GM12878 (cell line): ENCODE measurements around the gene DNAH8. TPM values are rescaled to one million over a fixed set of nuclear protein-coding genes. Genes with fewer than 3 reads are reported as not detected.

ENCODE experiments used
- ATAC-seq: fragments of 200-7000 bp; cut with Tn5 transposase; 3 replicates; pipeline ENCODE4 v1.9.1; 2020; ENCODE audit warnings: mild to moderate bottlenecking, moderate library complexity
- BruUV-seq: library from RNA; stranded (reverse); fragments of 400-500 nt; replicated peaks from 2 replicates; lab custom pipeline; 2021; lab: Mats Ljungman, UMichigan
- CTCF ChIA-PET: fragments of 300-600 bp; sonication (Branson Sonifier 250); formaldehyde crosslinking; extraction: SDS; loops from one replicate; lab custom pipeline; 2021; ENCODE audit warnings: inconsistent platforms; lab: Yijun Ruan, JAX
- POLR2A ChIA-PET: fragments of 350-600 bp; formaldehyde crosslinking; extraction: SDS; loops from one replicate; lab custom pipeline; 2021; ENCODE audit warnings: inconsistent platforms; lab: Charles Lee
- RAD21 ChIA-PET: fragments of 300-600 bp; sonication (Branson Sonifier 250); formaldehyde crosslinking; loops from one replicate; lab custom pipeline; 2023; ENCODE audit warnings: antibody characterized with exemption; ENCODE audit not compliant: unreplicated experiment; lab: Charles Lee
- SMC1A ChIA-PET: fragments of 300-600 bp; sonication (Branson Sonifier 250); formaldehyde crosslinking; loops from one replicate; lab custom pipeline; 2023; ENCODE audit not compliant: unreplicated experiment, uncharacterized antibody; lab: Charles Lee
- DNase-seq: peaks from one replicate; pipeline ENCODE4 v3.0.0-alpha.2; 2011; ENCODE audit warnings: low read depth, low spot score
- FAIRE-seq: peaks from 3 replicates; lab custom pipeline; 2011; peaks lifted over from hg19 to GRCh38; lab: Jason Lieb, UNC
- H2AFZ ChIP-seq: 2 replicates; pipeline ENCODE4 v1.6.0; 2011; ENCODE audit warnings: low read depth, low read length, control low read depth; ENCODE audit not compliant: control insufficient read depth
- H3K27ac ChIP-seq: 2 replicates; pipeline ENCODE4 v1.5.1; 2011; ENCODE audit warnings: control low read depth; ENCODE audit not compliant: control insufficient read depth, insufficient read depth
- H3K27me3 ChIP-seq, 2 experiments: replicated peaks in 1 of 2; 2 replicates each; pipeline versions ENCODE4 v1.6.0 to v1.6.1; 2011; ENCODE audit warnings: low read length in 1 of 2; ENCODE audit not compliant: control insufficient read depth in 2 of 2, insufficient read depth in 2 of 2
- H3K36me3 ChIP-seq, 2 experiments: 2 replicates each; pipeline ENCODE4 v1.5.1; 2011; ENCODE audit warnings: low read length in 1 of 2; ENCODE audit not compliant: control insufficient read depth in 2 of 2, insufficient read depth in 2 of 2
- H3K4me1 ChIP-seq: 2 replicates; pipeline ENCODE4 v1.6.1; 2011; ENCODE audit warnings: mild to moderate bottlenecking, low read length, moderate library complexity, mixed read lengths; ENCODE audit not compliant: control insufficient read depth, insufficient read depth
- H3K4me2 ChIP-seq: 2 replicates; pipeline ENCODE4 v1.6.0; 2011; ENCODE audit warnings: control low read depth; ENCODE audit not compliant: control insufficient read depth, insufficient read depth
- H3K4me3 ChIP-seq: fragments of 200-600 bp; sonication (generic); 2 replicates; pipeline ENCODE4 v1.5.1; 2016
- H3K79me2 ChIP-seq: 2 replicates; pipeline ENCODE4 v1.6.0; 2011; ENCODE audit warnings: low read length; ENCODE audit not compliant: control insufficient read depth, insufficient read depth
- H3K9ac ChIP-seq: 2 replicates; pipeline ENCODE4 v1.8.0; 2011; ENCODE audit warnings: low read length, control low read depth, mixed read lengths; ENCODE audit not compliant: control insufficient read depth, insufficient read depth
- H3K9me3 ChIP-seq: replicated peaks from 3 replicates; pipeline ENCODE4 v1.5.1; 2011; ENCODE audit warnings: mild to moderate bottlenecking, low read length; ENCODE audit not compliant: control insufficient read depth, insufficient read depth
- H4K20me1 ChIP-seq: 2 replicates; pipeline ENCODE4 v1.6.0; 2011; ENCODE audit not compliant: control insufficient read depth, insufficient read depth
- CHD2 ChIP-seq: IDR thresholded peaks from 2 replicates; pipeline ENCODE4 v1.6.1; 2011; ENCODE audit warnings: low read depth, low read length, improper control_type of control experiment, borderline replicate concordance
- CHD4 ChIP-seq: fragments of 200-600 bp; sonication (generic); IDR thresholded peaks from 2 replicates; pipeline ENCODE4 v1.6.1; 2016; ENCODE audit warnings: mild to moderate bottlenecking
- FOS ChIP-seq: IDR thresholded peaks from 3 replicates; pipeline ENCODE4 v1.6.1; 2011; ENCODE audit warnings: borderline replicate concordance; ENCODE audit not compliant: insufficient read length; ENCODE audit errors: extremely low read depth
- MLLT1 ChIP-seq: fragments of 450-650 bp; IDR thresholded peaks from 2 replicates; pipeline ENCODE4 v1.6.1; 2016; ENCODE audit warnings: mild to moderate bottlenecking
- NFXL1 ChIP-seq: fragments of 450-650 bp; IDR thresholded peaks from 2 replicates; pipeline ENCODE4 v1.6.1; 2017; ENCODE audit warnings: antibody characterized with exemption, mild to moderate bottlenecking, borderline replicate concordance
- PBX3 ChIP-seq: IDR thresholded peaks from 2 replicates; pipeline ENCODE4 v1.6.1; 2011; ENCODE audit warnings: mild to moderate bottlenecking, low read depth, low read length, moderate library complexity; ENCODE audit not compliant: insufficient replicate concordance
- RUNX3 ChIP-seq: IDR thresholded peaks from 2 replicates; pipeline ENCODE4 v1.6.1; 2012; ENCODE audit warnings: low read length, inconsistent platforms
- TAF1 ChIP-seq: IDR thresholded peaks from 2 replicates; pipeline ENCODE4 v1.6.1; 2011; ENCODE audit warnings: mild to moderate bottlenecking, low read depth, low read length, borderline replicate concordance
- TCF12 ChIP-seq: IDR thresholded peaks from 2 replicates; pipeline ENCODE4 v1.6.1; 2011; ENCODE audit warnings: low read depth, mild to moderate bottlenecking, low read length
- YBX1 ChIP-seq: fragments of 450-650 bp; IDR thresholded peaks from 2 replicates; pipeline ENCODE4 v1.6.1; 2016; ENCODE audit warnings: antibody characterized with exemption
- YY1 ChIP-seq: IDR thresholded peaks from 2 replicates; pipeline ENCODE4 v1.6.1; 2011; ENCODE audit warnings: low read depth, mild to moderate bottlenecking, low read length
- ZNF207 ChIP-seq: fragments of 450-650 bp; IDR thresholded peaks from 2 replicates; pipeline ENCODE4 v1.6.1; 2014; ENCODE audit warnings: antibody characterized with exemption, mild to moderate bottlenecking, borderline replicate concordance
- ZZZ3 ChIP-seq: IDR thresholded peaks from 2 replicates; pipeline ENCODE4 v1.6.1; 2011; ENCODE audit warnings: low read depth; ENCODE audit not compliant: control insufficient read depth, insufficient read length
- WGBS: methylation state at CpG from one replicate; pipeline ENCODE4 v1.1.6; 2016; ENCODE audit warnings: low lambda C conversion rate; ENCODE audit not compliant: insufficient replicate concordance, insufficient coverage; ENCODE audit errors: missing lambda C conversion rate; 5-methylcytosine and 5-hydroxymethylcytosine counted together
- in situ Hi-C: fragments of 300-500 bp; cut with MboI; formaldehyde crosslinking; loops from 9 replicates; pipeline ENCODE4 v1.14.3; 2018; ENCODE audit warnings: mixed read lengths
- intact Hi-C: fragments of 100-400 bp; cut with micrococcal nuclease; formaldehyde crosslinking; loops from one replicate; pipeline ENCODE4 v1.14.2; 2022; ENCODE audit not compliant: unreplicated experiment
- polyA plus RNA-seq, 11 experiments: library from polyadenylated mRNA; depleted of rRNA in 4 of 11; unstranded in 6 of 11; stranded (reverse) in 5 of 11; fragments of >200 nt; fragmentation: Nextera tagmentation in 4 of 11; fragmentation: Illumina TruSeq in 1 of 11; extraction: Ambion mirVana in 4 of 11; extraction: Trizol in 1 of 11; gene quantifications; 1 replicate in 1 of 11; 2 replicates in 10 of 11; pipeline versions ENCODE4 v1.2.1 to v1.2.3, GENCODE V29; 2011 to 2016; ENCODE audit warnings: inconsistent platforms in 2 of 11, missing spikeins in 2 of 11, low read depth in 1 of 11
- total RNA-seq, 4 experiments: library from RNA; depleted of rRNA in 3 of 4; stranded (reverse); fragments of >200 nt in 3 of 4; fragmentation: Illumina TruSeq in 1 of 4; extraction: Trizol in 1 of 4; gene quantifications; 2 replicates each; pipeline versions ENCODE4 v1.2.1 to v1.2.3, GENCODE V29; 2013 to 2021

DNAH8 gene
- total and polyA plus RNA-seq, 10 of the 15 experiments (the other 5 are each of a cell fraction or from before 2014, with no cell fraction given) = 0.02 to 0.34 (median 0.10) TPM; not detected in 3

GRCh38 chr6:38938741-38939140, 223.6 kb downstream of the DNAH8 start:
- TF ChIP-seq ZZZ3 (no peak), RUNX3 (no peak), YY1 (no peak), NFXL1 (no peak), TAF1 (no peak), YBX1 (no peak), ZNF207 (no peak), FOS (no peak), PBX3 (no peak), TCF12 (no peak), CHD4 (no peak), CHD2 (no peak), MLLT1 (no peak)
- no peak for ATAC-seq
- H3K27me3 ChIP-seq = peaks cover 0 to 3% of the 10 kb centered on the region in 2 experiments; a peak in 2 of 4 replicates
- no peak for FAIRE-seq
- no peaks in the 10 kb centered on the region for H3K36me3 ChIP-seq
- H3K4me1 ChIP-seq = no peaks in the 10 kb centered on the region
- intact Hi-C loops = no loop called here
- no peaks in the 10 kb centered on the region for H4K20me1 ChIP-seq
- ChIA-PET POLR2A (no interaction called here), CTCF (no interaction called here), RAD21 (no interaction called here), SMC1A (no interaction called here)
- no peak overlapping the region for H2AFZ ChIP-seq
- H3K79me2 ChIP-seq = no peaks in the 10 kb centered on the region
- no peak overlapping the region for H3K27ac ChIP-seq
- in situ Hi-C loops = no loop called here
- no peak overlapping the region for H3K4me2 ChIP-seq
- H3K4me3 ChIP-seq = no peak overlapping the region
- no TSS peak for BruUV-seq
- 27% methylated on average over 3 of the region's 3 CpGs for WGBS
- H3K9me3 ChIP-seq = no peaks in the 10 kb centered on the region
- no peak for DNase-seq
- H3K9ac ChIP-seq = no peak overlapping the region
